HCT116 (cell line): ENCODE data around the gene TMEM139. TPM values are rescaled to one million over a fixed set of nuclear protein-coding genes. Genes with fewer than 3 reads are reported as not detected.

Experiments
- ATAC-seq: fragments of 200-7000 bp; cut with Tn5 transposase; 2 replicates; pipeline ENCODE4 v1.9.1; 2020; ENCODE audit warnings: mild to moderate bottlenecking, moderate library complexity
- BruUV-seq: library from RNA; stranded (reverse); fragments of 400-500 nt; replicated peaks from 2 replicates; lab custom pipeline; 2021; lab: Mats Ljungman, UMichigan
- CTCF ChIA-PET: fragments of 300-600 bp; sonication (Branson Sonifier 250); formaldehyde crosslinking; loops from one replicate; lab custom pipeline; 2021; ENCODE audit warnings: antibody characterized with exemption; lab: Charles Lee
- POLR2A ChIA-PET: fragments of 300-600, 350-600 bp; sonication (Branson Sonifier 250); formaldehyde crosslinking; loops from one replicate; lab custom pipeline; 2021; ENCODE audit warnings: antibody characterized with exemption; lab: Charles Lee
- RAD21 ChIA-PET, 2 experiments: fragments of 300-600 bp; sonication (Branson Sonifier 250); formaldehyde crosslinking; loops; one replicate each; lab custom pipeline; 2023; ENCODE audit warnings: low total read pairs in 2 of 2; ENCODE audit not compliant: uncharacterized antibody in 2 of 2, unreplicated experiment in 2 of 2, low non-redundant PET in 1 of 2; lab: Charles Lee
- DNase-seq: peaks from one replicate; pipeline ENCODE4 v3.0.0-alpha.2; 2010; ENCODE audit warnings: low read depth, low spot score
- H2AFZ ChIP-seq: fragments of 200-600 bp; shearing (Covaris generic), sonication (generic); 2 replicates; pipeline ENCODE4 v1.6.1; 2017; ENCODE audit warnings: low read depth, mixed run types, mixed read lengths, antibody characterized with exemption, low read length; ENCODE audit not compliant: poor library complexity, severe bottlenecking
- H3K27ac ChIP-seq: 2 replicates; pipeline ENCODE4 v1.5.1; 2012; ENCODE audit warnings: low read depth, low read length
- H3K27me3 ChIP-seq: fragments of 200-600 bp; sonication (generic); 2 replicates; pipeline ENCODE4 v1.6.1; 2016; ENCODE audit warnings: mixed run types, low read length, mixed read lengths; ENCODE audit not compliant: insufficient read depth
- H3K36me3 ChIP-seq, 2 experiments: fragments of 200-500 bp in 1 of 2; fragments of 200-600 bp in 1 of 2; sonication (Bioruptor generic) in 1 of 2; sonication (generic) in 1 of 2; 2 replicates each; pipeline versions ENCODE4 v1.5.1 to v1.6.1; 2014 to 2016; ENCODE audit warnings: low read length in 2 of 2, inconsistent platforms in 1 of 2, mixed read lengths in 1 of 2, mixed run types in 1 of 2; ENCODE audit not compliant: insufficient read depth in 2 of 2, control insufficient read depth in 1 of 2
- H3K4me1 ChIP-seq, 2 experiments: fragments of 200-600 bp in 1 of 2; sonication (generic) in 1 of 2; 2 replicates each; pipeline versions ENCODE4 v1.5.1 to v1.6.1; 2012 to 2017; ENCODE audit warnings: low read length in 2 of 2, inconsistent platforms in 1 of 2, mild to moderate bottlenecking in 1 of 2, mixed read lengths in 1 of 2, mixed run types in 1 of 2, moderate library complexity in 1 of 2; ENCODE audit not compliant: insufficient read depth in 2 of 2, control insufficient read depth in 1 of 2
- H3K4me2 ChIP-seq: fragments of 200-600 bp; sonication (generic); 2 replicates; pipeline ENCODE4 v1.6.1; 2017; ENCODE audit warnings: mixed run types, low read length, mixed read lengths
- H3K4me3 ChIP-seq, 2 experiments: fragments of 200-600 bp in 1 of 2; sonication (generic) in 1 of 2; replicated peaks in 1 of 2; 2 replicates each; pipeline ENCODE4 v1.5.1; 2011 to 2016; ENCODE audit warnings: low read length in 2 of 2, control low read depth in 1 of 2, low read depth in 1 of 2, mild to moderate bottlenecking in 1 of 2, mixed read lengths in 1 of 2, mixed run types in 1 of 2
- H3K79me2 ChIP-seq: fragments of 200-600 bp; sonication (generic); 2 replicates; pipeline ENCODE4 v1.6.1; 2017; ENCODE audit warnings: mild to moderate bottlenecking, mixed run types, low read length, moderate library complexity, mixed read lengths; ENCODE audit not compliant: insufficient read depth
- H3K9ac ChIP-seq: fragments of 200-600 bp; sonication (generic); 2 replicates; pipeline ENCODE4 v1.6.1; 2016; ENCODE audit warnings: low read length, mixed read lengths
- H3K9me2 ChIP-seq: fragments of 200-600 bp; sonication (generic), shearing (Covaris generic); 2 replicates; pipeline ENCODE4 v1.6.1; 2017; ENCODE audit warnings: mixed run types, mild to moderate bottlenecking, moderate library complexity; ENCODE audit not compliant: insufficient read depth
- H3K9me3 ChIP-seq, 2 experiments: fragments of 200-500 bp in 1 of 2; fragments of 200-600 bp in 1 of 2; sonication (Bioruptor generic) in 1 of 2; sonication (generic) in 1 of 2; 2 replicates each; pipeline ENCODE4 v1.6.1; 2014 to 2017; ENCODE audit warnings: low read length in 2 of 2, mixed read lengths in 2 of 2, inconsistent platforms in 1 of 2, low read depth in 1 of 2, mild to moderate bottlenecking in 1 of 2, mixed run types in 1 of 2, moderate library complexity in 1 of 2; ENCODE audit not compliant: control insufficient read depth in 1 of 2, insufficient read depth in 1 of 2
- H4K20me1 ChIP-seq: fragments of 200-600 bp; sonication (generic), shearing (Covaris generic); 2 replicates; pipeline ENCODE4 v1.6.1; 2017; ENCODE audit warnings: mixed run types, mild to moderate bottlenecking, moderate library complexity; ENCODE audit not compliant: insufficient read depth
- CBX3 ChIP-seq: IDR thresholded peaks from 2 replicates; pipeline ENCODE4 v1.6.1; 2012; ENCODE audit warnings: low read depth
- CEBPB ChIP-seq: IDR thresholded peaks from 2 replicates; pipeline ENCODE4 v1.6.1; 2012; ENCODE audit warnings: low read depth
- EGR1 ChIP-seq: IDR thresholded peaks from 2 replicates; pipeline ENCODE4 v1.6.1; 2012; ENCODE audit warnings: low read depth
- ELF1 ChIP-seq: IDR thresholded peaks from 2 replicates; pipeline ENCODE4 v1.6.1; 2012; ENCODE audit warnings: low read depth, borderline replicate concordance
- EZH2 ChIP-seq: fragments of 200-600 bp; sonication (generic); IDR thresholded peaks from 2 replicates; pipeline ENCODE4 v1.6.1; 2017; ENCODE audit warnings: antibody characterized with exemption, mixed run types
- EZH2phosphoT487 ChIP-seq: fragments of 200-600 bp; IDR thresholded peaks from 2 replicates; pipeline ENCODE4 v1.6.1; 2018; ENCODE audit warnings: antibody characterized with exemption, borderline replicate concordance
- JUND ChIP-seq: IDR thresholded peaks from 2 replicates; pipeline ENCODE4 v1.6.1; 2012
- RAD21 ChIP-seq: IDR thresholded peaks from 2 replicates; pipeline ENCODE4 v1.6.1; 2012; ENCODE audit warnings: low read depth, mild to moderate bottlenecking
- SIN3A ChIP-seq: IDR thresholded peaks from 2 replicates; pipeline ENCODE4 v1.6.1; 2012; ENCODE audit warnings: low read depth
- SP1 ChIP-seq: IDR thresholded peaks from 2 replicates; pipeline ENCODE4 v1.6.1; 2012; ENCODE audit warnings: low read depth
- SRF ChIP-seq: IDR thresholded peaks from 2 replicates; pipeline ENCODE4 v1.6.1; 2012; ENCODE audit warnings: low read depth
- YY1 ChIP-seq: IDR thresholded peaks from 2 replicates; pipeline ENCODE4 v1.6.1; 2011; ENCODE audit warnings: low read length, low read depth, moderate library complexity, mild to moderate bottlenecking; ENCODE audit not compliant: insufficient replicate concordance; ENCODE audit errors: extremely low read depth
- ZBTB33 ChIP-seq: IDR thresholded peaks from 2 replicates; pipeline ENCODE4 v1.6.1; 2011; ENCODE audit warnings: mild to moderate bottlenecking, low read length, moderate library complexity; ENCODE audit not compliant: insufficient replicate concordance; ENCODE audit errors: extremely low read depth
- ZFX ChIP-seq: fragments of 450-650 bp; IDR thresholded peaks from 2 replicates; pipeline ENCODE4 v1.6.1; 2017
- ZNF274 ChIP-seq: fragments of 200-500 bp; sonication (Bioruptor generic); IDR thresholded peaks from 2 replicates; pipeline ENCODE4 v1.6.1; 2014; ENCODE audit warnings: mild to moderate bottlenecking, low read depth, low read length, inconsistent platforms
- intact Hi-C: fragments of 100-400 bp; cut with micrococcal nuclease; formaldehyde crosslinking; loops from 2 replicates; pipeline ENCODE4 v1.10.0; 2022
- total RNA-seq: library from RNA; stranded (reverse); gene quantifications from one replicate; pipeline ENCODE4 v1.2.1, GENCODE V29; 2021; ENCODE audit not compliant: unreplicated experiment
- TF ChIP-seq, protein P1 (sequence below), 3 experiments: fragments of 200-600 bp in 1 of 3; sonication (generic) in 1 of 3; IDR thresholded peaks in 2 of 3; conservative IDR thresholded peaks in 1 of 3; 2 replicates each; pipeline ENCODE4 v1.5.1; 2012 to 2017; ENCODE audit warnings: low read depth in 2 of 3, low read length in 2 of 3, antibody characterized with exemption in 1 of 3, borderline replicate concordance in 1 of 3, control low read depth in 1 of 3, mild to moderate bottlenecking in 1 of 3, mixed read lengths in 1 of 3, mixed run types in 1 of 3, moderate library complexity in 1 of 3; ENCODE audit not compliant: insufficient read depth in 1 of 3
- TF ChIP-seq, protein P2 (sequence below): IDR thresholded peaks from 2 replicates; pipeline ENCODE4 v1.6.1; 2012

The TMEM139 gene
- total RNA-seq, 1 experiment from 2014 or later, result 9.9 TPM

- Histone ChIP-seq H3K9ac (no peak overlapping the region), H3K4me1 (peaks cover 3 to 9% of the 10 kb centered on the region in 2 experiments; a peak in 3 of 4 replicates), H4K20me1 (no peaks in the 10 kb centered on the region), H3K27ac (no peak overlapping the region), H3K36me3 (no peaks in the 10 kb centered on the region), H3K27me3 (no peaks in the 10 kb centered on the region), H3K4me3 (no peak overlapping the region), H3K9me3 (no peaks in the 10 kb centered on the region), H3K79me2 (no peaks in the 10 kb centered on the region), H2AFZ (no peak overlapping the region), H3K4me2 (no peak overlapping the region), H3K9me2 (no peaks in the 10 kb centered on the region)
- RAD21 ChIA-PET, result no interaction called here
- no peak for ATAC-seq
- no peak for TF ChIP-seq ZFX
- peak; percentile 60 for TF ChIP-seq CBX3
- CTCF ChIA-PET, result no interaction called here
- intact Hi-C loops, result no loop called here
- POLR2A ChIA-PET, result no interaction called here
- BruUV-seq, result no TSS peak
- DNase-seq, result no peak
Measured at GRCh38 chr7:143236408-143236990, 48.3 kb upstream of the TMEM139 start.

DNA sequence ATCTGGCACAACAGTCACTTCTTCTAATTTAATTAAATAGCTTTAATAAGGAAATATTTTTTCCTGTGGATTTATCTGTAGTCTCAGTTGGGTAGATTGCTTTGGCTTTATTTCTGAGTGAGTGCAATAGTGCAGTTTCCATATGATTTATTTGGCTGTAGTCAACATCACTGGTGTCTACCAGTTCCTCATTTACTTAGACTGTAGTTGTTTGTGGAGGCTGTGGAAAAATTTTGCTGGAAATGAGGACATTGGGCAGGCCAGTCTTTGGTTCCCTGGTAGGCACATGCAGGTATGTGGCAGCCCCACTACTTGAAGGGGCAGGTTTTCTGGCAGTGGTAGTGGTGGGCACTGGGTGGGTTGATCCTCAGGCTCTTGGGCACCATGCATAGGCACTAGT lies 47.4 kb upstream of the TMEM139 start:
- Histone ChIP-seq H4K20me1 (no peaks in the 10 kb centered on the region), H3K9me2 (no peaks in the 10 kb centered on the region), H3K4me2 (no peak overlapping the region), H3K79me2 (no peaks in the 10 kb centered on the region), H3K9me3 (no peaks in the 10 kb centered on the region), H3K27me3 (no peaks in the 10 kb centered on the region), H3K4me1 (peaks cover 3 to 9% of the 10 kb centered on the region in 2 experiments; a peak in 3 of 4 replicates), H2AFZ (no peak overlapping the region), H3K36me3 (no peaks in the 10 kb centered on the region), H3K27ac (no peak overlapping the region), H3K4me3 (no peak overlapping the region)
- intact Hi-C loops, result no loop called here
- no TSS peak for BruUV-seq
- no peak for ATAC-seq
- POLR2A ChIA-PET, result no interaction called here
- no peak for TF ChIP-seq CEBPB
- no peak for TF ChIP-seq SP1
- no peak for TF ChIP-seq JUND
- TF ChIP-seq ZFX, result no peak
- no peak for TF ChIP-seq SRF
- no peak for TF ChIP-seq SIN3A
- no peak for TF ChIP-seq EGR1
- TF ChIP-seq ZBTB33, result no peak
- TF ChIP-seq CBX3, result no peak
- no peak for TF ChIP-seq ZNF274
- no peak for TF ChIP-seq RAD21
- no peak for TF ChIP-seq EZH2phosphoT487
- TF ChIP-seq YY1, result no peak
- TF ChIP-seq ELF1, result no peak
- TF ChIP-seq, protein P1, sequence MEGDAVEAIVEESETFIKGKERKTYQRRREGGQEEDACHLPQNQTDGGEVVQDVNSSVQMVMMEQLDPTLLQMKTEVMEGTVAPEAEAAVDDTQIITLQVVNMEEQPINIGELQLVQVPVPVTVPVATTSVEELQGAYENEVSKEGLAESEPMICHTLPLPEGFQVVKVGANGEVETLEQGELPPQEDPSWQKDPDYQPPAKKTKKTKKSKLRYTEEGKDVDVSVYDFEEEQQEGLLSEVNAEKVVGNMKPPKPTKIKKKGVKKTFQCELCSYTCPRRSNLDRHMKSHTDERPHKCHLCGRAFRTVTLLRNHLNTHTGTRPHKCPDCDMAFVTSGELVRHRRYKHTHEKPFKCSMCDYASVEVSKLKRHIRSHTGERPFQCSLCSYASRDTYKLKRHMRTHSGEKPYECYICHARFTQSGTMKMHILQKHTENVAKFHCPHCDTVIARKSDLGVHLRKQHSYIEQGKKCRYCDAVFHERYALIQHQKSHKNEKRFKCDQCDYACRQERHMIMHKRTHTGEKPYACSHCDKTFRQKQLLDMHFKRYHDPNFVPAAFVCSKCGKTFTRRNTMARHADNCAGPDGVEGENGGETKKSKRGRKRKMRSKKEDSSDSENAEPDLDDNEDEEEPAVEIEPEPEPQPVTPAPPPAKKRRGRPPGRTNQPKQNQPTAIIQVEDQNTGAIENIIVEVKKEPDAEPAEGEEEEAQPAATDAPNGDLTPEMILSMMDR (IDR thresholded peaks at IDR 0.05 in 2 of 3, conservative IDR thresholded peaks at IDR 0.05 in 1 of 3; ENCODE audit: borderline replicate concordance in 1 of 3, insufficient read depth in 1 of 3, low read depth in 2 of 3, low read length in 2 of 3), result no peak
- no peak for TF ChIP-seq EZH2
- TF ChIP-seq, protein P2, sequence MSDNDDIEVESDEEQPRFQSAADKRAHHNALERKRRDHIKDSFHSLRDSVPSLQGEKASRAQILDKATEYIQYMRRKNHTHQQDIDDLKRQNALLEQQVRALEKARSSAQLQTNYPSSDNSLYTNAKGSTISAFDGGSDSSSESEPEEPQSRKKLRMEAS, result no peak
- TF ChIP-seq, all 23 proteins: peak for 0
- no peak overlapping the region for H3K9ac ChIP-seq
- RAD21 ChIA-PET, result no interaction called here
- CTCF ChIA-PET, result no interaction called here
- DNase-seq, result no peak
